ENCODE measurements around the gene RTTN. TPM values are rescaled to one million over a fixed set of nuclear protein-coding genes. Genes with fewer than 3 reads are reported as not detected.
A peak's percentile ranks its signal among the peaks of the same experiment; 100 is the strongest.

RTTN gene
- total and polyA plus RNA-seq, 2 of the 13 experiments (the other 11 are each of a cell fraction or from before 2014, with no cell fraction given) = 5.4 to 18.7 TPM

- DNase-seq (ENCODE audit: low spot score) = peak; percentile 69
- H3K36me3 ChIP-seq (replicated peaks in 1 of 2; ENCODE audit: control insufficient read depth in 1 of 2, insufficient read depth in 2 of 2, low read length in 2 of 2) = peaks cover 4 to 16% of the 10 kb centered on the region in 2 experiments; a peak in 3 of 5 replicates
- H3K79me2 ChIP-seq (ENCODE audit: insufficient read depth, low read length) = no peaks in the 10 kb centered on the region
- no peak overlapping the region for H3K4me2 ChIP-seq (ENCODE audit: low read depth, low read length)
- H3K4me3 ChIP-seq (replicated peaks in 1 of 3; ENCODE audit: insufficient read depth in 1 of 3, low read depth in 2 of 3, low read length in 3 of 3) = no peak overlapping the region
- ATAC-seq = no peak
- ChIA-PET CTCF (ENCODE audit: low intra/inter-chr PET ratio, low total read pairs) (no interaction called here), POLR2A (no interaction called here)
- WGBS (ENCODE audit: low lambda C conversion rate) = 70% methylated on average over 1 of the region's 1 CpG
- no peak overlapping the region for H2AFZ ChIP-seq (ENCODE audit: low read length)
- H3K4me1 ChIP-seq (ENCODE audit: insufficient read depth, low read length) = 0 out of 2 replicates have a peak, but pooled peaks cover 5% of the 10 kb centered on the region
- H4K20me1 ChIP-seq (ENCODE audit: insufficient read depth, low read length) = no peaks in the 10 kb centered on the region
- H3K9me3 ChIP-seq (ENCODE audit: low read length) = no peaks in the 10 kb centered on the region
- in situ Hi-C loops (cut with HindIII; ENCODE audit: extremely low pct_ligation_motif_present, low pct_unique_long_range_greater_than_20kb) (no loop called here), intact Hi-C loops (cut with micrococcal nuclease; ENCODE audit: unreplicated experiment) (no loop called here)
- BruUV-seq (replicated peaks) = no TSS peak
- no peaks in the 10 kb centered on the region for H3K27me3 ChIP-seq (ENCODE audit: control insufficient read depth in 1 of 2, insufficient read depth in 2 of 2, low read length in 2 of 2)
- H3K27ac ChIP-seq (ENCODE audit: extremely low read length, insufficient read depth, low read length) = no peak overlapping the region
- FAIRE-seq = no peak
- no peak overlapping the region for H3K9ac ChIP-seq (ENCODE audit: insufficient read depth, low read depth, low read length)
- TF ChIP-seq THRA (CRISPR knock-in tag; IDR thresholded peaks at IDR 0.05; ENCODE audit: borderline replicate concordance) (peak; percentile 64; the same call in 1 of the 2 replicates), KDM3A (CRISPR knock-in tag; IDR thresholded peaks at IDR 0.05; ENCODE audit: low read depth) (no peak), SMC3 (IDR thresholded peaks at IDR 0.05; ENCODE audit: low read length) (no peak), EP300 (IDR thresholded peaks at IDR 0.05; ENCODE audit: low read depth in 2 of 2, low read length in 2 of 2) (0 out of 4 replicates have a peak, but pooled peaks of 1 of the 2 experiments have one; percentile 37), EP300 (CRISPR knock-in tag; IDR thresholded peaks at IDR 0.05; ENCODE audit: borderline replicate concordance) (peak; percentile 21; the same call in 1 of the 2 replicates), ZNF75D (CRISPR knock-in tag; IDR thresholded peaks at IDR 0.05; ENCODE audit: borderline replicate concordance) (no peak), TBX3 (IDR thresholded peaks at IDR 0.05; ENCODE audit: borderline replicate concordance) (no peak), MEF2D (CRISPR knock-in tag; IDR thresholded peaks at IDR 0.05) (no peak), ARID2 (CRISPR knock-in tag; IDR thresholded peaks at IDR 0.05; ENCODE audit: borderline replicate concordance) (no peak), FOSL2 (CRISPR knock-in tag; IDR thresholded peaks at IDR 0.05) (peak; percentile 68), ZNF766 (CRISPR knock-in tag; IDR thresholded peaks at IDR 0.05; ENCODE audit: borderline replicate concordance) (no peak), CREB1 (IDR thresholded peaks at IDR 0.05) (peak; percentile 52; the same call in 1 of the 2 replicates), CREB1 (CRISPR knock-in tag; IDR thresholded peaks at IDR 0.05) (no peak), KDM4B (CRISPR knock-in tag; IDR thresholded peaks at IDR 0.05) (no peak), TCF7 (IDR thresholded peaks at IDR 0.05; ENCODE audit: low read depth) (peak; percentile 42; the same call in 1 of the 2 replicates), RXRB (CRISPR knock-in tag; IDR thresholded peaks at IDR 0.05; ENCODE audit: borderline replicate concordance) (0 out of 2 replicates have a peak, but pooled peaks have one; percentile 15), BCL6 (CRISPR knock-in tag; IDR thresholded peaks at IDR 0.05) (0 out of 2 replicates have a peak, but pooled peaks have one; percentile 17), IRF2 (CRISPR knock-in tag; IDR thresholded peaks at IDR 0.05) (no peak), SETDB1 (CRISPR knock-in tag; IDR thresholded peaks at IDR 0.05; ENCODE audit: borderline replicate concordance) (no peak), ZNF121 (CRISPR knock-in tag; IDR thresholded peaks at IDR 0.05) (no peak), ZNF644 (CRISPR knock-in tag; IDR thresholded peaks at IDR 0.05; ENCODE audit: low read depth) (no peak), JUNB (CRISPR knock-in tag; IDR thresholded peaks at IDR 0.05; ENCODE audit: borderline replicate concordance) (0 out of 2 replicates have a peak, but pooled peaks have one; percentile 36), ZNF703 (CRISPR knock-in tag; IDR thresholded peaks at IDR 0.05; ENCODE audit: borderline replicate concordance) (no peak), ATF1 (CRISPR knock-in tag; IDR thresholded peaks at IDR 0.05) (no peak)
- TF ChIP-seq, protein P1, sequence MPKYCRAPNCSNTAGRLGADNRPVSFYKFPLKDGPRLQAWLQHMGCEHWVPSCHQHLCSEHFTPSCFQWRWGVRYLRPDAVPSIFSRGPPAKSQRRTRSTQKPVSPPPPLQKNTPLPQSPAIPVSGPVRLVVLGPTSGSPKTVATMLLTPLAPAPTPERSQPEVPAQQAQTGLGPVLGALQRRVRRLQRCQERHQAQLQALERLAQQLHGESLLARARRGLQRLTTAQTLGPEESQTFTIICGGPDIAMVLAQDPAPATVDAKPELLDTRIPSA (CRISPR knock-in tag; IDR thresholded peaks at IDR 0.05; ENCODE audit: borderline replicate concordance) = no peak
These were observed 24.5 kb downstream of the RTTN start for GRCh38 chr18:70181015-70181414.
